GM12865 (cell line): ENCODE results near the gene TMEM131.
A peak's percentile ranks its signal among the peaks of the same experiment; 100 is the strongest.

Source experiments
- DNase-seq: peaks from one replicate; pipeline ENCODE4 v3.0.0; 2010; ENCODE audit warnings: low read depth
- H3K4me3 ChIP-seq: 2 replicates; pipeline ENCODE4 v1.5.1; 2011; ENCODE audit warnings: mild to moderate bottlenecking, low read depth, low read length, control low read depth
- CTCF ChIP-seq: IDR thresholded peaks from 2 replicates; pipeline ENCODE4 v1.5.1; 2011; ENCODE audit warnings: low read length, control low read depth, low read depth, inconsistent platforms; ENCODE audit not compliant: insufficient read depth; ENCODE audit errors: missing control alignments

Gene TMEM131

DNA sequence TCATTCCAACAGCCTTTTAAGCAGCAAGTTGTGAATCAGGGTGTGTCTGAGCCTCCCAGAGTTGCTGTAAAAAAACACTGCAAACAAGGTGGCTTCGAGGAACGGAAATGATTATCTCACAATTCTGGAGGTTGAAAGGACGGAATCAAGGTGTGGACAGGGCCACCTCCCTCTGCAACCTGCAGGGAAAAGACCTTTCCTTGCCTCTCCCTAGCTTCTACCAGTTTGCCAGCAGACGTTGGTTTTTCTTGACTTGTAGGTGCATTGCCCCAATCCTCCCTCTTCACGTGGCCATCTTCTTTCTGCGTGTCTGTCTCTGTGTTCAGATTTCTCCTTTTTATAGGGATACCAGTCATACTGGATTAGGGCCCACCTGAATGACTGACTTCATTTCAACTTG is 24.8 kb upstream of the TMEM131 start:
- DNase-seq = no peak
- TF ChIP-seq CTCF = no peak
- no peak overlapping the region for H3K4me3 ChIP-seq

- H3K4me3 ChIP-seq = no peak overlapping the region
- no peak for DNase-seq
- TF ChIP-seq CTCF = no peak
Measured at GRCh38 chr2:98016908-98017670, 21.3 kb upstream of the TMEM131 start.

DNA sequence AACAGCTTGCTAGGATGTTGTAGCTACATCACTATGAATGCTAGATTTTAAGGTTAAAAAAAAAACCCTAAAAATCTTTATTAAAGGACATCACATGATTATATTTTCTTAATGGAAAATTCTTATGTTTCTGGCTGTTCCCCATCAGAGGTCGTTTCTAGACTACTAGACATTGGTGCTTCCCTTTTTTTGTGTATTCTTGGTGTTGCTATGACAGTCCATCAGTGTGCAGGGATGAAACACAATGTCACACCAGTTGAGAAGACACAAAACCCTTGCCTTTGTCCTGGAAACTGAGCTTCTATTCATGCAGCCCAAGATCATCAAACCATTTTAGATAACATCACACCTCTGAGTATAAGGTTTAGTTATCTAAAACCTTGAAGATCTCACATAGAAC is 19.9 kb upstream of the TMEM131 start:
- no peak overlapping the region for H3K4me3 ChIP-seq
- TF ChIP-seq CTCF = no peak
- DNase-seq = no peak

- no peak for DNase-seq
- TF ChIP-seq CTCF = no peak
- H3K4me3 ChIP-seq = no peak overlapping the region
Measured at GRCh38 chr2:98014379-98014778, 18.6 kb upstream of the TMEM131 start.

DNA sequence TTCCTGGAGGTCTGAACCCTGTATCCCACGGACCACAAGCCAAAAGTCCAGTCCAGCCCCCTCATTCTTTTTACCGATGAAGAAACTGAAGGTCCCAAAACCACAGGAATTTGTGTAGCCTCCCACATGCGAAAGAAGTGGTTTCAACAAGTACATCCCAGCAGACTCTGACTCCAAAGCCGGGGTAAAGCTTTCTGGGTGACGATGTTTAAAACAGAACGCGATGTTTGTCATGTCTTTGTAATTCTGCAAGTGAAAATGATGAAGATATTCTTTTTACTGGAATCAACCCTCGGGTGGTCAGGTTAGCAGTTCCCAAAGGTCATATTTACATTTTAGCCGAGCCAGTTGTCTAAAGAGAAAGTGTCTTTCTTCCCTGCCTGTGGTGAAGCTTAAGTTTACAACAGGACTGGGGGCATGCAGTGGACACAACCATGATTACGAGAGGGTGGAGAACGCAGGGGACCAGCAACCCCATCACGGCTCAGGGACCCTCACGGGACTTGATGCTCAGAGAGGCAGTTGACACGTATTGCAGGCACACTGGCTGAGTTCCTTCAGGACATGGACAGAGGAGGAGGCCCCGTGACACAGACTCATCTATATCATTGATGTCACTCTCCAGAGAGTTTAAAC is 17.8 kb upstream of the TMEM131 start:
- peak; percentile 80 for DNase-seq

GRCh38 chr2:98012561-98012991 is 16.8 kb upstream of the TMEM131 start:
- peak; percentile 86 for DNase-seq
- TF ChIP-seq CTCF = no peak
- H3K4me3 ChIP-seq = peak overlapping the region; percentile 17

More for the DNA sequence above, 17.8 kb upstream of the TMEM131 start:
- H3K4me3 ChIP-seq = peak overlapping the region; percentile 38
- no peak for TF ChIP-seq CTCF
